GM21423 (cell line): ENCODE measurements around the gene R3HDM2.

Source experiments
- ATAC-seq: cut with Tn5 transposase; IDR thresholded peaks from one replicate; pipeline ENCODE4 v1.9.1; 2021; ENCODE audit warnings: mild to moderate bottlenecking, moderate library complexity; ENCODE audit not compliant: unreplicated experiment

R3HDM2 gene

DNA sequence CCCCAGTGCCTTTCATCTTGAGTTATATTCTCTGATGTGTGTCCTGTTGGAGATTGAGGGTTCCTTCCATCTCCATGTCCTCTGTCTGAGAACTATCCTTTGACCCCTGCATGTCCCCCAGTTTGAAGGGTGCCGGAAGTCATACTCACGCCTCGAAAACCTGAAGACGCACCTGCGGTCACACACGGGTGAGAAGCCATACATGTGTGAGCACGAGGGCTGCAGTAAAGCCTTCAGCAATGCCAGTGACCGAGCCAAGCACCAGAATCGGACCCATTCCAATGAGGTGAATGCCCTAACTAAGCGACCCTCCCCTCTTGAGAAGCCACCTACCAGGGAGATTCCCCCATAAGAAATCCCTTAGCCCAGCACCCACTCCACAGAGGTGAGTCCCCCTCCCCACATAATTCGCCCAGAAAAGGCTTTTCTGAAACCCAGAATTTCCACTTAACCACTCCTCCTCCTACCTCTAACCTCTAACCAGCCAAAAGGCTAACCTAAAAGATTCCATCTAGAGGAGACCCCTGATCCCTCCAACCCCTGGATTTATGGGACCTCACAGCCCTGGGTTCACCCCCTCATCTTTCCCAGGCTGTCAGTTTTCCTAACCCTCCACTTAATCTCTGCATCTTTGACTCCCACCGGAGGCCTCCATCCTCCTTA lies 36.5 kb upstream of the R3HDM2 start:
- ATAC-seq, result no peak

DNA sequence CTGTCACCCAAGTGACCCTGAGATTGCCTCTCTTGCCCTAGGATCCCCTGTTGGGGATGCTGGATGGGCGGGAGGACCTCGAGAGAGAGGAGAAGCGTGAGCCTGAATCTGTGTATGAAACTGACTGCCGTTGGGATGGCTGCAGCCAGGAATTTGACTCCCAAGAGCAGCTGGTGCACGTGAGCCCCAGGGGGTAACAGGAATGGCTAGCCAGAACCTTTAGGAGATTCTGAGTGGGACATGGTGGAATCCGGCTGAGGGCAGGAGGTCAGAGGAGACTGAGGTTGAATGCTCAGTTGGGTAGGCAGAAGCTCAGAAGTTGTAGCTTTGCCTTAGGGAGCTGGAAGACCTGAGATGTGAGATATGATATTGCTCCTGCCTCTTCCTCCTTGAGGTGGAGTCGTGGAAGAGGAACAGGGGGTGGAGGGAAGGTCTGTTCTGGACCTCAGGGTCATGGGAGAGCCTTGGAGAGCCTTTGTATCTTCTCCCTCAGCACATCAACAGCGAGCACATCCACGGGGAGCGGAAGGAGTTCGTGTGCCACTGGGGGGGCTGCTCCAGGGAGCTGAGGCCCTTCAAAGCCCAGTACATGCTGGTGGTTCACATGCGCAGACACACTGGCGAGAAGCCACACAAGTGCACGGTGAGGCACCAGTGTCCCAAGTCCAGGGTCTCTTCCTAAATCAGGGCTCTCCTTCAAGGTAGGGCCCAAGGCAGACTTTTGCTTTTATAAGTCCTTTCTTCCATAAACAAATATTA lies 35.1 kb upstream of the R3HDM2 start:
- no peak for ATAC-seq

DNA sequence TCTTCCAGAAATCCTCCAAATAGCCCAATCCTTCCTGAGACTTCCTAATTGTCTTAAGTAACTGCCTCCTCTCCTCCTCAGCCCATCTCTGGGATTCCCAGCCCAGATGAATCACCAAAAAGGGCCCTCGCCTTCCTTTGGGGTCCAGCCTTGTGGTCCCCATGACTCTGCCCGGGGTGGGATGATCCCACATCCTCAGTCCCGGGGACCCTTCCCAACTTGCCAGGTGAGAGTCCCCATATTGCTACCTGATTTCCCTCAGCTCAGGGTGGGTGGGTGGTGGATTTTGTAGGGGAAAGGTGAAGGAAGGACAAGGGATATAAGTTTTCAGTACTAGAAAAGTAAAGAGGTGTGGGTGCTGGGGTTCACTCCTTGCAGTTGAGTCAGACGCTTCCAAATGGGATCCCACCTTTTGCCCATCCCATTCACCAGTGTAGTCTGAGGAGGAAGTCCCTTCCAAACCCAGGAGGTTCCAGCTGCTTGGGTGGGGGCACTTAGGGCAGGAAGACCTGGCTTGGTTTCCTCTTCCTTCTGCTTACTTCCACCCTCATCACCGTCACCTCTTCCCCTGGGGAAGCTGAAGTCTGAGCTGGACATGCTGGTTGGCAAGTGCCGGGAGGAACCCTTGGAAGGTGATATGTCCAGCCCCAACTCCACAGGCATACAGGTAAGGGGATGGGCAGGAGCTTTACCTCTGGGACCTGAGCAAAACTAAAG lies 34.3 kb upstream of the R3HDM2 start:
- ATAC-seq, result no peak

- no peak for ATAC-seq
Observed at GRCh38 chr12:57464569-57464968, 33.7 kb upstream of the R3HDM2 start.

DNA sequence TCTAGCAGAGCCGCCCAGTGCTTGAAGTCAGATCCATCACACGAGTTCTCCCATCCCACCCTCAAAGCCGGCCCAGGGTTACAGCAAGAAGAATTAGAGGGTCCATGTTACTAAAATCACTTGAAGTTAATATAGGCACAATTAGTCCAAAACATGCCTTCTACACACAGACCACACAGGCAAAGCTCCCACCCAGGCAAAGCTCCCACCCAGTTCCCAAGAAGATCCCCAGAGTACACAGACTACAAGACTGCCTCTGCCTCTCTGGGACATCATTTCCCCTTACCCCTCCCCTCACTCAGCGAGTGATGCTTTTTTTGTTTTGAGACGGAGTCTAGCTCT lies 32.0 kb upstream of the R3HDM2 start:
- ATAC-seq, result no peak

GRCh38 chr12:57462251-57462911 lies 31.5 kb upstream of the R3HDM2 start:
- ATAC-seq, result peak; percentile 68

- ATAC-seq, result no peak
Observed at GRCh38 chr12:57461917-57462250, 31.0 kb upstream of the R3HDM2 start.

GRCh38 chr12:57461276-57461916 lies 30.6 kb upstream of the R3HDM2 start:
- ATAC-seq, result no peak

- ATAC-seq, result no peak
Observed at GRCh38 chr12:57460841-57461275, 30.0 kb upstream of the R3HDM2 start.

GRCh38 chr12:57460468-57460784 lies 29.6 kb upstream of the R3HDM2 start:
- ATAC-seq, result no peak

- no peak for ATAC-seq
Observed at GRCh38 chr12:57459750-57460467, 29.1 kb upstream of the R3HDM2 start, which contains the start of gene GLI1. TSS of gene GLI1 (plus strand) at chr12:57459785. CDS start at chr12:57463692, 3,907 bp downstream.

DNA sequence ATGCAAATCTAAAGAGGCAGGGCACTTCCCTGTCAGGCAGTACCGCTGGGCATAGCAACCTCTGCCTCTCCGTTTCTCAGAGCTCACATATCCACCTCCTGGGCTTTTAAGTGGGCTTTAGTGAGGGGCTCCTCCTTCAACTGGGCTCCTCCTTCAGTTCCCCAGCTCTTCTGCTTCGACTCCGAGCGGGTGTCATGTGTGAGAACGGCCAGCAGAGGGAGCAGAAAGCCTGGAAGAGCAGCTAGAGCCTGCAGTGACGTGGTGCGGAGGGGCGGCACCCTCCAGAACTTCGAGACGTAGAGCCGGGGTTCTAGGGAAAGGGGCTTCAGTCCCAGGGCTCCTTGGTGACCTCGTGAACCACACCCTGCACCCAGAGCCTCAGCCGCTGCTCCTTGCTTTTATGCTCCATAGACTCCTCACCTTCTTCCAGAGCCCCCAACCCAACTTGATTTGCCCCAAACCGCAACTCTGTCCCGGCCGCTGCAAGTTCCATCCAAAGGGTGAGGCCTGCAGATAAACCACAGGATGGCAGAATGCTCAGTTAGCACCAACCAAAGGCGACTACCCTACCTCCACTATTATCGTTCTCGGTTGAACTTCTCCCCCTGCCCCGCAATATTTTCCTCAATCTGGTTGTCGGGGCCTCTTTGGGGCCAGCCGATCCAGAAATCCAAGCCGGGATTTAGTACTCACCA lies 28.4 kb upstream of the R3HDM2 start:
- ATAC-seq, result peak; percentile 44

DNA sequence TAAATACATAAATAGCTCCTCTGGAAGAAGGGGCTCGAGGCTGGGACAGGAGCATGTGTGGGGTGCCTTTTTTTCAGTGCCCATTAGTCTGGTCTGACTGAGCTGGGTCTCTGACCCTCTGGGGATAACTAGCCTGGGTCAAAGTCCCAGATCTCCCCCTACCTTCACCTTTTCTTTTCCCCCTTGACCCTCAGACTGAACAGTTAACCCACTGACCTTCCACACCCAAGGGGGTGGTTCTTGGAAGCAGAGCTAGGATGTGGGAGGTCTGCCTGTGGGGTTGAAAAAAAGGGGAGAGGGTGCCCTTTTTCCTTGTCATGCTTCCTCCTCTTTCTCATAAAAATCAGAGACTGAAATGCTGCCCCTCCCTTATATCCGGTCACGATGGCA lies 27.8 kb upstream of the R3HDM2 start:
- ATAC-seq, result no peak

GRCh38 chr12:57456737-57457490 lies 26.1 kb upstream of the R3HDM2 start:
- no peak for ATAC-seq

GRCh38 chr12:57456145-57456700 lies 25.4 kb upstream of the R3HDM2 start:
- ATAC-seq, result peak; percentile 25

DNA sequence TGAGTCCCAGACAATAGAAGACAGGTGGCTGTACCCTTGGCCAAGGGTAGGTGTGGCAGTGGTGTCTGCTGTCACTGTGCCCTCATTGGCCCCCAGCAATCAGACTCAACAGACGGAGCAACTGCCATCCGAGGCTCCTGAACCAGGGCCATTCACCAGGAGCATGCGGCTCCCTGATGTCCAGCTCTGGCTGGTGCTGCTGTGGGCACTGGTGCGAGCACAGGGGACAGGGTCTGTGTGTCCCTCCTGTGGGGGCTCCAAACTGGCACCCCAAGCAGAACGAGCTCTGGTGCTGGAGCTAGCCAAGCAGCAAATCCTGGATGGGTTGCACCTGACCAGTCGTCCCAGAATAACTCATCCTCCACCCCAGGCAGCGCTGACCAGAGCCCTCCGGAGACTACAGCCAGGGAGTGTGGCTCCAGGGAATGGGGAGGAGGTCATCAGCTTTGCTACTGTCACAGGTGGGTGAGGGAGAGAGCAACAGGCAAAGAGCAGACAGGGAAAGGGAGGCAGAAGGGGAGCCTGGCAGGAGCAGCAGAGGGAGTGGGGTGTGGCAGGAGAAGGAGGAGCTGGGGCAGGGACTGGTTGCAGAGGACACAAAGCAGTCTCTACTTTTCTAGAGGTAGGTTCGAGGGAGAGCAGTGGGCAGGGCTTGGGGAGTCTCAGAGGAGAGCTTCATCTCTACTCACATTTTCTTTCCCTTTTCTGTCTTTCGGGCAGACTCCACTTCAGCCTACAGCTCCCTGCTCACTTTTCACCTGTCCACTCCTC lies 24.7 kb upstream of the R3HDM2 start:
- no peak for ATAC-seq

DNA sequence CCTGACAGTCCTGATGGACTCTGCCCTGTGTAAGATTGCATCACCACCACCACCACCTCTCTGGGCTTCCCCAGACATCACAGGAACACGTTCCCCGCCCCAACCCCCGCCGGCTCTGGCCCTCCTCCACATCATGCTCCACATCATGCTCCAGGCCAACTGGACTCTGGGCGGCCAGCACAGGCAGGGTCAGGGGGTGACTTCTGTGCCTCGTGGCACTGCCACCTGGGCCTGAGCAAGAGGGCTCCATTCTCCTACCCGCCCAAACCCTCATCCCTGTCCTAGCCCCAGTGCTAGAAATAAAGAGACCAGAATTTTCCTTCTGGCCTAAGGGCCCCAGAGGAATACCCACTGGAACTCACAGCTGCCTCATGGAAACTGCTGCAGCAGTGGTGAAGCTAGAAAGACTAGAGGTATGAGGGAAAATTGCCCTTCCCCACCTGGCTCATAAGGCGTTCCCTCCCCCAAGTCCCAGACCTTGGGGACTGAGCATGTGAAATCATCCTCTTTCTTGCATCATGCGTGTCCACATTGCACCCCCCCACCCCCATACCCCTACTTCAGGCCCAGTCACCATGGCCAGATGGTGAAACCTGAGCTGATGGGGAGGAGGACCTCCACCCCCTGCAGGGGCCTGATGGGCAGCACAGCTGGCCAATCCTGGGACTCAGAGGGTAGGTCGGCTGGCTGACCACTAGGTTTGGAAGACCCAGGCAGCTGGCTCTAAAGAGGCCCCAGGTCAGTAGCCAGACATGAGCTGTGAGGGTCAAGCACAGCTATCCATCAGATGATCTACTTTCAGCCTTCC lies 23.9 kb upstream of the R3HDM2 start, which contains the start of gene INHBE:
INHBE (plus strand) TSS at position 742 of the 808 bp plus-strand sequence. CDS start 230 bp downstream, outside the sequence.
- ATAC-seq, result no peak
